HEK293 (cell line): ENCODE data around the gene SELENOS.
A peak's percentile ranks its signal among the peaks of the same experiment; 100 is the strongest.

ENCODE experiments used
- CTCF ChIA-PET: fragments of 350-600 bp; formaldehyde crosslinking; extraction: SDS; loops from one replicate; lab custom pipeline; 2021; ENCODE audit warnings: antibody characterized with exemption; lab: Yijun Ruan, JAX
- POLR2A ChIA-PET: fragments of 300-600 bp; formaldehyde crosslinking; extraction: SDS; loops from one replicate; lab custom pipeline; 2020; ENCODE audit warnings: antibody characterized with exemption, inconsistent platforms; lab: Yijun Ruan, JAX
- H3K27ac ChIP-seq: fragments of 200-500 bp; sonication (Bioruptor generic); 2 replicates; pipeline ENCODE4 v1.5.1; 2014; ENCODE audit warnings: low read depth, low read length, control low read depth, inconsistent platforms; ENCODE audit errors: extremely low read depth
- H3K36me3 ChIP-seq, 2 experiments: fragments of 200-500 bp in 1 of 2; sonication (Bioruptor generic) in 1 of 2; 1 replicate in 1 of 2; 2 replicates in 1 of 2; pipeline ENCODE4 v1.5.1; 2014 to 2017; ENCODE audit warnings: inconsistent platforms in 2 of 2, low read length in 2 of 2; ENCODE audit not compliant: control insufficient read depth in 2 of 2, insufficient read depth in 1 of 2
- H3K4me1 ChIP-seq: fragments of 200-500 bp; sonication (Bioruptor generic); 2 replicates; pipeline ENCODE4 v1.5.1; 2014; ENCODE audit warnings: mild to moderate bottlenecking, low read length, inconsistent platforms; ENCODE audit not compliant: control insufficient read depth, insufficient read depth
- H3K4me3 ChIP-seq: 2 replicates; pipeline ENCODE4 v1.5.1; 2011; ENCODE audit warnings: low read depth, mild to moderate bottlenecking, control low read depth, low read length, moderate library complexity
- H3K9me3 ChIP-seq: fragments of 200-500 bp; sonication (Bioruptor generic); 2 replicates; pipeline ENCODE4 v1.5.1; 2014; ENCODE audit warnings: low read depth, low read length, inconsistent platforms; ENCODE audit not compliant: control insufficient read depth, insufficient read depth
- FEZF1 ChIP-seq: fragments of 450-650 bp; formaldehyde crosslinking; IDR thresholded peaks from 2 replicates; pipeline ENCODE4 v1.5.1; 2016; ENCODE audit warnings: missing biosample characterization, missing genetic modification characterization
- HOXD13 ChIP-seq: sonication (generic); formaldehyde crosslinking; IDR thresholded peaks from 2 replicates; pipeline ENCODE4 v1.8.0; 2022; ENCODE audit warnings: missing genetic modification reagents, borderline replicate concordance
- KLF10 ChIP-seq: fragments of 450-650 bp; IDR thresholded peaks from 2 replicates; pipeline ENCODE4 v1.5.1; 2018; ENCODE audit warnings: missing biosample characterization, mild to moderate bottlenecking, missing genetic modification characterization
- MZF1 ChIP-seq: fragments of 450-650 bp; formaldehyde crosslinking; IDR thresholded peaks from 2 replicates; pipeline ENCODE4 v1.5.1; 2017; ENCODE audit warnings: missing biosample characterization, missing genetic modification characterization, borderline replicate concordance
- SCRT2 ChIP-seq: fragments of 450-650 bp; formaldehyde crosslinking; IDR thresholded peaks from 2 replicates; pipeline ENCODE4 v1.5.1; 2016; ENCODE audit warnings: missing biosample characterization, missing genetic modification characterization
- ZBTB44 ChIP-seq: fragments of 450-650 bp; IDR thresholded peaks from 2 replicates; pipeline ENCODE4 v1.5.1; 2018; ENCODE audit warnings: missing biosample characterization, mild to moderate bottlenecking, missing genetic modification characterization
- ZFP37 ChIP-seq: fragments of 450-650 bp; formaldehyde crosslinking; IDR thresholded peaks from 2 replicates; pipeline ENCODE4 v1.5.1; 2016; ENCODE audit warnings: missing biosample characterization, missing genetic modification characterization
- ZIC2 ChIP-seq: fragments of 450-650 bp; formaldehyde crosslinking; IDR thresholded peaks from 2 replicates; pipeline ENCODE4 v1.5.1; 2016; ENCODE audit warnings: missing biosample characterization, missing genetic modification characterization
- ZNF148 ChIP-seq: fragments of 450-650 bp; formaldehyde crosslinking; IDR thresholded peaks from 2 replicates; pipeline ENCODE4 v1.5.0; 2017; ENCODE audit warnings: missing biosample characterization, missing genetic modification characterization, borderline replicate concordance
- ZNF274 ChIP-seq, 2 experiments: fragments of 200-500 bp in 1 of 2; fragments of 450-650 bp in 1 of 2; sonication (Bioruptor generic) in 1 of 2; formaldehyde crosslinking in 1 of 2; IDR thresholded peaks; 2 replicates each; pipeline versions ENCODE4 v1.5.1 to v1.6.1; 2014 to 2016; ENCODE audit warnings: borderline replicate concordance in 1 of 2, inconsistent platforms in 1 of 2, low read length in 1 of 2, missing biosample characterization in 1 of 2, missing genetic modification characterization in 1 of 2
- ZNF280D ChIP-seq: fragments of 450-650 bp; formaldehyde crosslinking; IDR thresholded peaks from 2 replicates; pipeline ENCODE4 v1.5.1; 2016; ENCODE audit warnings: missing biosample characterization, missing genetic modification characterization
- ZNF292 ChIP-seq: fragments of 450-650 bp; formaldehyde crosslinking; IDR thresholded peaks from 2 replicates; pipeline ENCODE4 v1.5.1; 2016; ENCODE audit warnings: low read depth, missing biosample characterization, missing genetic modification characterization, borderline replicate concordance
- ZNF335 ChIP-seq: fragments of 450-650 bp; formaldehyde crosslinking; conservative IDR thresholded peaks from 2 replicates; pipeline ENCODE4 v1.5.1; 2016; ENCODE audit warnings: missing biosample characterization, missing genetic modification characterization
- ZNF354C ChIP-seq: fragments of 450-650 bp; formaldehyde crosslinking; IDR thresholded peaks from 2 replicates; pipeline ENCODE4 v1.5.1; 2016; ENCODE audit warnings: missing biosample characterization, missing genetic modification characterization, low read depth, borderline replicate concordance
- ZNF362 ChIP-seq: fragments of 450-650 bp; formaldehyde crosslinking; IDR thresholded peaks from 2 replicates; pipeline ENCODE4 v1.5.1; 2016; ENCODE audit warnings: missing biosample characterization, missing genetic modification characterization
- ZNF48 ChIP-seq: fragments of 450-650 bp; formaldehyde crosslinking; IDR thresholded peaks from 2 replicates; pipeline ENCODE4 v1.5.1; 2016; ENCODE audit warnings: missing biosample characterization, missing genetic modification characterization
- ZNF555 ChIP-seq: fragments of 450-650 bp; formaldehyde crosslinking; conservative IDR thresholded peaks from 2 replicates; pipeline ENCODE4 v1.5.1; 2017; ENCODE audit warnings: missing biosample characterization, mild to moderate bottlenecking, missing genetic modification characterization, inconsistent platforms
- ZNF561 ChIP-seq: fragments of 450-650 bp; IDR thresholded peaks from 2 replicates; pipeline ENCODE4 v1.5.1; 2018; ENCODE audit warnings: missing biosample characterization, missing genetic modification characterization, borderline replicate concordance
- ZNF600 ChIP-seq: fragments of 450-650 bp; formaldehyde crosslinking; IDR thresholded peaks from 2 replicates; pipeline ENCODE4 v1.5.1; 2016; ENCODE audit warnings: missing biosample characterization, missing genetic modification characterization
- ZNF658 ChIP-seq: fragments of 450-650 bp; formaldehyde crosslinking; IDR thresholded peaks from 2 replicates; pipeline ENCODE4; 2016; ENCODE audit warnings: missing biosample characterization, missing genetic modification characterization
- ZNF660 ChIP-seq: fragments of 450-650 bp; IDR thresholded peaks from 2 replicates; pipeline ENCODE4 v1.5.1; 2018; ENCODE audit warnings: missing biosample characterization, mild to moderate bottlenecking, missing genetic modification characterization
- ZNF791 ChIP-seq: fragments of 450-650 bp; formaldehyde crosslinking; IDR thresholded peaks from 2 replicates; pipeline ENCODE4 v1.5.1; 2016; ENCODE audit warnings: missing biosample characterization, missing genetic modification characterization

SELENOS gene

DNA sequence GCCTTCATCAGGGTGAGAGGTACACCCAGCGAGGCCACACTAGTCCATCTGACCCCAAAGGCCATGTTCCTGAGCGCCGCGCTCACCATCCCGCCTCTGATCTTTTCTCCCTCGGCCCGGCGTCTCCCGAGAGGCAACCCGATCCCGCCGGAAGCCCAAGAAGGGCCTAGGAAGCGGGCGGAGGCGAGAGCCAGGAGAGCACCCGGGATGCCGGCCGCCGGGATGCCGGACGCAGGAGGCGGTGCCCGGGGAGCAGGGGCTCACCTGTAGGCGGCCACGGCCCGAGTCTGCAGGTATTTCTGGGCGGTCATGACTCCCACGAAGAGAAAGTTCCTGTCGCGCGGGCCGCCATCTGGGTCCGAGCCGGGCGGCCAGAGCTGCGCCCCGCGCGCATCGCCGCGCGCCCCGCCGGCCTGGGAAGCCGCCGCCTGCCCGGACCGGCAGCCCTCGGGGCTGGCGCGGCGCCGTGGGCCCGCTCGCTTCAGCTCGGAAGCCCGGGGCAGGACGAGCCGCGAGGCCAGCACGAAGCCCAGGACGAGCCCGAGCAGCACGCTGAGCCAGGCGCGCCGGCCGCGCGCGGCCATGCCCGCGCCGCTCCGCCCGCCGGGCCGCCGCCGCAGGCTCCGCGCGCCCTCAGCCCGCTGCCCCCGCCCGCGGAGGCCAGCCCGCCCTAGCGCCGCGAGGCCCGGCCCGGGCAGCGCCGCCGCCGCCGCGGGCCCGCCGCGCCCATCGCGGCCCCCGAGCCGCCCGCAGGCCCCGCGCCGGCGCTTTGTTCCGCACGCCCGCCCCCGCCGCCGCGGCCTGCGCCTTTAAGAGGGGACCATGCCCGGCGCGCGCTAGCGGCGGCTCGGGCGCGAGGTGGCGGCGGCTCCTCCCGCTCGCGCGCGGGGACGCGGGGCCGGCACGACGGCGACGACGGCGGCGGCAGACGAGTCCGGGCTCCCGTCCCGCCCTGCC lies 26.1 kb downstream of the SELENOS start (continued):
- TF ChIP-seq ZNF660 = no peak
- TF ChIP-seq ZIC2 (tag by site-specific recombination) = no peak
- no peak for TF ChIP-seq ZNF292 (tag by site-specific recombination)
- TF ChIP-seq ZNF555 (tag by site-specific recombination) = no peak
- no peak for TF ChIP-seq ZNF48 (tag by site-specific recombination)
- no peak for TF ChIP-seq ZNF354C (tag by site-specific recombination)
- no peak for TF ChIP-seq HOXD13 (CRISPR knock-in tag)
- TF ChIP-seq ZNF791 (tag by site-specific recombination) = no peak
- no peak for TF ChIP-seq FEZF1 (tag by site-specific recombination)
- no peak for TF ChIP-seq ZNF658 (tag by site-specific recombination)
- no peak for TF ChIP-seq ZNF280D (tag by site-specific recombination)
- TF ChIP-seq ZNF148 (tag by site-specific recombination) = no peak
- peak; percentile 76 for TF ChIP-seq ZNF335 (tag by site-specific recombination)
- no peak for TF ChIP-seq ZNF362
- TF ChIP-seq ZNF561 (tag by site-specific recombination) = peak; percentile 70; the same call in 1 of the 2 replicates
- TF ChIP-seq SCRT2 (tag by site-specific recombination) = no peak

GRCh38 chr15:101250341-101250831 lies 26.9 kb downstream of the SELENOS start:
- H3K4me3 ChIP-seq = peak overlapping the region; percentile 85
- peaks cover 20% of the 10 kb centered on the region for H3K4me1 ChIP-seq
- no peaks in the 10 kb centered on the region for H3K9me3 ChIP-seq
- POLR2A ChIA-PET = interaction anchor here (2.8 kb wide), 1 partner anchor 242 kb away, joined by 9 read pairs; no protein-coding TSS in a partner anchor
- peak overlapping the region; percentile 49; the same call in 1 of the 2 replicates for H3K27ac ChIP-seq
- CTCF ChIA-PET = interaction anchor here (0.6 to 12.5 kb wide), 6 partner anchors 38 to 326 kb away, joined by 3 to 223 read pairs (median 3); no protein-coding TSS in a partner anchor
- H3K36me3 ChIP-seq = peaks cover 0 to 12% of the 10 kb centered on the region in 2 experiments; a peak in 1 of 3 replicates
- 0 out of 2 replicates have a peak, but pooled peaks have one; percentile 2 for TF ChIP-seq ZFP37 (tag by site-specific recombination)
- no peak for TF ChIP-seq ZBTB44 (tag by site-specific recombination)
- no peak for TF ChIP-seq KLF10 (tag by site-specific recombination)
- peak; percentile 65; the same call in 1 of the 2 replicates for TF ChIP-seq MZF1 (tag by site-specific recombination)
- TF ChIP-seq ZNF274 (IDR thresholded peaks at IDR 0.05; ENCODE audit: low read length) = no peak
- no peak for TF ChIP-seq ZNF274 (tag by site-specific recombination; IDR thresholded peaks at IDR 0.05; ENCODE audit: borderline replicate concordance)
- TF ChIP-seq ZNF600 (tag by site-specific recombination) = peak; percentile 24; the same call in 1 of the 2 replicates
